Adrenal gland (tissue), 5 donors: ENCODE measurements around the gene FAM181B.

Experiments used
- CTCF ChIP-seq, 6 experiments: fragments of 450-650 bp in 4 of 6; fragments of 200-600 bp in 2 of 6; sonication (generic) in 1 of 6; IDR thresholded peaks; 1 replicate in 5 of 6; 2 replicates in 1 of 6; pipeline versions ENCODE4 v1.5.1 to v1.8.0; 2016 to 2021; ENCODE audit warnings: antibody characterized with exemption in 6 of 6, mild to moderate bottlenecking in 2 of 6, moderate library complexity in 1 of 6
- POLR2A ChIP-seq, 2 donors: fragments of 450-650 bp; IDR thresholded peaks; one replicate each; pipeline ENCODE4 v1.6.1; 2017; ENCODE audit warnings: antibody characterized with exemption in 2 of 2, mild to moderate bottlenecking in 2 of 2, moderate library complexity in 1 of 2
- donor health status: DM: no; HTN: no; CAD: no.

GRCh38 chr11:82714346-82715174 is 19.1 kb downstream of the FAM181B start:
- no peak for TF ChIP-seq CTCF (IDR thresholded peaks at IDR 0.05)
- no peak for TF ChIP-seq POLR2A (IDR thresholded peaks at IDR 0.05)
